NCI-H1930 (cell line): ENCODE measurements around the gene RPS5.
"Not testable (repeated sequence)": the region's sequence is repeated elsewhere in the genome, so short reads cannot be mapped to it uniquely, and the experiment has no call there.

Source experiments
- DNase-seq, 2 experiments: peaks; one replicate each; lab custom pipeline; 2025; lab: John Stamatoyannopoulos, UW

The RPS5 gene

DNA sequence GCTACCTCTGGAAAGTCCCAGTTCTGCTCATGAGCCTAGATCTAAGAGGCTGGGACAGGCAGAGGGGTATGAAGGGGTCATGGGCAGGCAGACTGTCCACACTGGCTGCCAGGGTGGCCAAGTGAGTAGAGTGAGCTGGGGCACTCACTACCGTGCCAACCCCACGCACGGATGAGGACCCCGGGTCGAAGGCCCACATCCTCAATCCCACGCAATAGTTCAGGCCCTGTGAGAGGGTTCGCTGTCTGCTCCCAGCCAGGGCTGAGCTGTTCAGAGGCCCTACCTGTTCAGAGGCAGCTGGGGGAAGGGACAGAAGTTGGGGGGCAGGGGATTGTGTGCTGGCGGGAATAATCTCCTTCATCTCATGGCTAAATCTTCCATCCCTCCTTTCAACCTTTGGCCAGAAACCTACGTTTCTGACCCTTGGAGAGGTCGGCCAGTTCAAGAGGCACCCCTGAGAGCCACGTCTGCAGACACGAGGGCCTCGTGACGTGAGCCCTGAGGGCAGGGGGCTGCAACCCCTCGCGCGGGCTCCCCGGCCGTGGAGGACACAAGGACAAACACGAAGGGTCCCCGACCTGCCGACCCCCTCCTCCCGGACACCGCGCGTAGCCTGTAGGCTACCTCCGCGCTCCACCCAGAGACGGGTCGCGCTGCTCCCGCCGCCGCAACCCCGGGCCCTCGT is 1.0 kb upstream of the RPS5 start:
- DNase-seq = no peak

DNA sequence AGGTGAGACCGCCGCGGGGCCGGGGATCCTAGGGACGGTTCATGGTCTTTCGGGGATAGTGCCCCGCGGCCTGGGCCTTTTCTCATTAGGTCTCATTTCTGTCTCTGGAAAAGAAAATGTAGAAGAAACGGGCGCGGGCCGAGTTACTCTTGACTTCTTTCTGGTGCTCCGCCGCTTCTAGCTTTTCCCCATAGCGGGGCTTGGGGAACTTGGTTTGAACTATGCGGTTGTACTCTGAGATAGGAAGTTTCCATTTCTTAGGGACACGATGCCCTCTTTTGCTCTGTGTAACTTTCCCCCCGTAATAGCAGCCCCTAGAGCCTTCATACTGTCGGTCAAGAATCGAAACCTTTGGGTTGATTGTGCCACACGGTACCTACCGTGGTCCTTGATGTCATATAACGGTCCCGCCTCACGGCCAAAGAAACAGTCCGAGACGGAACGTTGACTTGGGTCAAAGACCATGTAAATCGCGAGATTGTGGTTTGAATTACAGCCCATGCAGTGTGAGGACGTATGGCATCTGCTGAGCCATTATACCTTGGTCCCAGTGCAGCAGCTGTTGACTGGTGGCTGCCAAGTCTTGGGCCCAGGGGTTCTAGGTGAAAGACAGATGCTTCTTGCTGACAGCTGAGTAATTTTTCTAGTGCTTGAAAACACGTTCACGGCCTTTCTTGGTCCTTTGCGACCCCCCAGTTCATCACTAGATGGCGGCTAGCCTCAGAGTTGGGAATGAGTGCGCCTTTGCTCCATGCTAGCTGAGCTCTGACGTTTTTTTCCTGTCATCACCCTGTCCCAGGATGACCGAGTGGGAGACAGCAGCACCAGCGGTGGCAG is 487 bp downstream of the RPS5 start:
- DNase-seq = no peak

DNA sequence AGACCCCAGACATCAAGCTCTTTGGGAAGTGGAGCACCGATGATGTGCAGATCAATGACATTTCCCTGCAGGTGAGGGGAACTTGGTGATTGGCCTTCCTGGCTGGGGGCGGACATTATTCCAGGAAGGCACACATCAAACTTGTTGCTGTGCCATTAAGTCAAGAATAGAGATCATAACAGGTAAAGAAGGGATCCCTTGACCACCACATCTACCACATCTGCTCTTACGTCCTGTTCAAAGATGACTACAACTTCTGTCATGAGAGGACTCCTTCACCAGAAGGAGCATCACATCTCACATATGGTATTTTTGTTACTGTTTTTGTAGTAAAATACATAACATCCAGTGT is 1.1 kb downstream of the RPS5 start:
- DNase-seq = no peak

- no peak for DNase-seq
Measured at GRCh38 chr19:58392945-58393724, 6.1 kb downstream of the RPS5 start.

GRCh38 chr19:58393725-58394033 is 6.6 kb downstream of the RPS5 start:
- DNase-seq = no peak

GRCh38 chr19:58394821-58395219 is 7.8 kb downstream of the RPS5 start:
- DNase-seq = no peak

GRCh38 chr19:58395220-58395978 is 8.3 kb downstream of the RPS5 start, which contains the start of gene RNF225:
Gene RNF225 (plus strand): TSS chr19:58395656. CDS start chr19:58396090, 434 bp downstream.
- no peak for DNase-seq

GRCh38 chr19:58395979-58396627 is 9.0 kb downstream of the RPS5 start:
- DNase-seq = no peak

- no peak for DNase-seq
Measured at GRCh38 chr19:58396691-58397532, 9.8 kb downstream of the RPS5 start.

DNA sequence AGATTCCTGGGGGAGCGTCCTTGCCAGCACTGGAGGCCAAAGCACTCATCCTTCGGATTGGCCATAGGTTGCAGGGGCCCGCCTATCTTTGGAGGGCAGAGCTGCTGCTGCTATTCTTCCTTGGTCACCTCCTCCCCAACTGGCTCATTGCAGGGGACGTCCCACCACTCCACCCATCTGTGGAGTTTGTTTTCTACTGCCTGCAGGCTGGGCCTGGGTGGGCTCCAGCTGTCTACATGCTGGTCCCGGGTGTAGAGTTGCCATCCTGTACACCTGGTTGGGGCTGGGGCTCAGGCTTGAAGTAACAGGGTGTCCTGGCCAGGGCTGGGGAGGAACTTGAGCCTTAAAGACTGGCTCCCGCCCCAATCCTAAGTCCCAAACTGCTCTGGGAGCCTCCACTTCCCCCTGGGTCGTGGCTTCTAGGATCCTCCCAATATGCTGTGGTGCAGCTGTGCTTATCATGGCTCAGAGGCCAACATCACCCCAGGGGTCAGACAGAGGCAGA is 10.5 kb downstream of the RPS5 start:
- no peak for DNase-seq

DNA sequence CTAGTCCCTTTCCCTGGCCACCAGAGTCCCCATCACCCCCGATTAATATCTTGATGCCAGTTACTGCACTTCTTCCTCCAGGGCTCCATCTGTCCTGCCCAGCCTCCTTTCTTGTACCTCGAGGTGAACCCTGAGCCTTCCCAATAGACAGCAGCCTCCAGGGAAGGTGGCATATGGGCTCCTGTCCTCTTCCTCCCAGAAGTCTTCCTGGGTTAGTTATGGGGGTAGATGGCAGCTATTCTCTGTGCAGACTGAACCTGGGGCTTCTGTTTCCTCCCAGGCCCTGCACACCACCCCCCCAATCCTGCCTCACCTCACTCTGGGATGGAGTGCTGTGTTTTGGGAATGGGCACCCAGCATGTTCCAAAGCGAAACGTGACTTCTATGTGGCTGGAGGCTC is 11.0 kb downstream of the RPS5 start:
- no peak for DNase-seq

- no peak for DNase-seq
Measured at GRCh38 chr19:58398545-58398944, 11.5 kb downstream of the RPS5 start.

GRCh38 chr19:58399903-58400302 is 12.8 kb downstream of the RPS5 start:
- DNase-seq = no peak

- no peak for DNase-seq
Measured at GRCh38 chr19:58400316-58400915, 13.3 kb downstream of the RPS5 start.

DNA sequence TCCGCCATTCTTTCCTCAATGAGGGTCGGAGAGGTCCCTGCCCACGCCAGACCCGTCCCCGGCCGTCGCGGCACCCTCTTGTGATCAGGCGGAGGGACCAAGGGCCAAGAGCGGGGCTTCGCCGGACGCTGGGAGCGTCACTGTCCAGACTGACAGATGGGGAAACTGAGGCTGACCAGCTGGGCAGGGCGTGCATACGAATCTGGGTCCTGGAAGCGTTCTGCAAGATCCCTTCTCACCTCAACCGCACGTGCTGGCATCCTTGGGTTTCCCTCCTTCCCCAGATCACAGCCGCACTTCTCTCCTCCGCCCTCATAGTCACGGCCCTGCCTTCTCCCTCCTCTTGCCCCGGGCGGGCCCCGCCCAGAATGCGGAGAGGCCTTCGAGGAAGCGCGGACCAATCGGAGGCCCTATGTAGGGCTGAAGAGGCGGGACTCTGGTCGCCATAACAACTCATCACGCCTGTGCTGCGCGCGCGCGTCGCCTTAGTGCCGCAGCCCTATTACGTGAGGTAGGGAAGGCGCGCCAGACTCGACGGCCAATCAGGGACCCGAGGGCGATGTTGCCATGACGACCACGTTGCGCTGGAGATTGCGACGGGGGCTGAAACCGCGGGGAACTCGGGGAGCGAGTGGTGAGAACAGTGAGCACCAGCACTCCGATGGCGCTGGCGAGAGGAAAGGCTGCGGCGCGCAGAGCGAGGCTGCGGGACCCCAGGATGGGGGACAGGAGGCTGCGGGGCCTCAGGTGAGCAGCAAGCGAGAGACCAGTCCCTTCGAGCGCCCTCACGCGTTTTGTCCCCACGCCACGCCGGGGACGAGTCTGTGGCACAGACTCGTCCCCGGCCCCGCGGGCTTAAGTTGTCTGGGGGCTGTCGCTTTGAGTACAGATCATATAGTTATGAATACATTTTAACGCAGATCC is 14.1 kb downstream of the RPS5 start:
- DNase-seq = peak; percentile 100

- DNase-seq = no peak
Measured at GRCh38 chr19:58401840-58402421, 14.9 kb downstream of the RPS5 start.

- not testable (repeated sequence) for DNase-seq
Measured at GRCh38 chr19:58403920-58404478, 16.9 kb downstream of the RPS5 start.
